HG03159 (cell line): Measurements from ENCODE around the gene RNF144A.

ENCODE experiments used
- ATAC-seq: cut with Tn5 transposase; IDR thresholded peaks from one replicate; pipeline ENCODE4 v1.9.1; 2021; ENCODE audit warnings: mild to moderate bottlenecking, moderate library complexity; ENCODE audit not compliant: unreplicated experiment

The RNF144A gene

DNA sequence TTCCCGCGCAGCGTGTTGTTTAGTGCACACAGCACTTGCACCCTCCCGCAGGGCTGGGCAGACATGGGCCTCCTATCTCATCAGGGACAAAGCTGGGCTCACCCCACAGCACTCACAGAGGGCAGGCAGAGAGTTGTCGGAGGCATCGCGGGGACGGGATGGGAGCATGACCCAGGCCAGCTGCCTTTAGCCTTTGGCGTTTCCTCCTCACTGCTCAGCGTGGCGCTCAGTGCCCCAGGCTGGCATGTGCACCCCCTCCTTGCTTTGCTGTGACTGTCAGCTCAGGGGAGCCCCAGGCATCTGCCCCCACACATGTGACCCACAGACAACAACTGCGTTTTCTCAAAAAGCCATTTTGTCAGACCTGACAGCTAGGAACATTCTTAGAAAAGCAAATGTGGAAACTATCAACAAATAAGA is 101.1 kb downstream of the RNF144A start:
- ATAC-seq: no peak

DNA sequence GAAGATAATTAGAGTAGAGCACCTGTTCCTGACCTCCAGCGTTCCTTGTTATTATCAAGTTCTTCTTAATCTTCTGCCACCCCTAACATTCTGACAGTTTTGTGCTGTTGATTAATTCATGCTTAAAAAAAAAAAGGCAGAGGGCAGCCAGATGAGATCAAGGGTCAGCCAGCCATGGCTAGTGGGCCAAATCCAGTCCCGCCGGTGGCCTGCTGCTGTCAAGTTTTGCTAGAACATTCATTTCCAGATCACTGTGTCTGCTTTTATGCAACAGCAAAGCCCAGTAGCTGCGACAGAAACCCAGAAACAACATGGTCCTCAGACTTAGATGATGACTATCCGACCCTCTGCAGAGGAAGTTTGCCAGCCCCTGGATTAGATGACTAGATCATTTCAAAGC is 101.6 kb downstream of the RNF144A start:
- no peak for ATAC-seq

DNA sequence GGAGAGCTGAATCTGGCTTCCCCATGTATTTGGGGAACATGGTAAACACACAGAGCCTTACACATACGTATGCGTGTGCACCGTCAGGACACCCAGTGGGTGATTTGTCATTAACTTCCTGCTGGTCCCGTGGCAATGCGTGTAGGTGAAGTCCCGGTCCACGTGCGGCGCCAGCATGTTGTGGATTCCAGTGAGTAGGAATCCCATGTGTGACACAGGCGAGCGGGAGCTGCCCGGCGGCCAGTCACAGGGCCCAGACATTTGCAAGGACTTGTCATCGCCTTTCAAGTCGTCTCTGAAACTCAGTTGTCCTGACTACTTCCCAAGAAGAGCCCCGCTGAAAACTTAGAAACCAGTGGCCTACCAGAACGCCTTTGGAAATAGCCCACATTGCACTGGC is 102.0 kb downstream of the RNF144A start:
- no peak for ATAC-seq

DNA sequence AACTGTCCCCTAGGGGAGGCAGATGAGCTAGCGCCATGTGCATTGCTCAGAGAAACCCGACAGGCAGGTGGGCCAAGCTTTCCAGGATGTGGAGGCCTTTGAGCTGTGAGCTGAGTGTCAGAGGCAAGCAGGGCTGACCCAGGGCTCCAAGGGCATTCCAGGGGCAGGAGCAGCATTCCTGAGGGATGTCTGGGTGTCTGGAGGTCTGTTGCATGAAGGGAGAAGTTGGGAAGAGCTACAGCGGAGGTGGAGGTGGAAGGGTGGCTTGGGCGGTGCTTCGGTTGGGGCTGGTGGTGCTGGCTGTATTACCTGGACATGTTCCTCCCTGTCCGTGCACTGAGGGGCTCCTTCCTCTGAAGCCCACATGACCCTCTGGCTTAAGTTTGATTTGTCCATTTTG is 102.8 kb downstream of the RNF144A start:
- ATAC-seq: no peak

DNA sequence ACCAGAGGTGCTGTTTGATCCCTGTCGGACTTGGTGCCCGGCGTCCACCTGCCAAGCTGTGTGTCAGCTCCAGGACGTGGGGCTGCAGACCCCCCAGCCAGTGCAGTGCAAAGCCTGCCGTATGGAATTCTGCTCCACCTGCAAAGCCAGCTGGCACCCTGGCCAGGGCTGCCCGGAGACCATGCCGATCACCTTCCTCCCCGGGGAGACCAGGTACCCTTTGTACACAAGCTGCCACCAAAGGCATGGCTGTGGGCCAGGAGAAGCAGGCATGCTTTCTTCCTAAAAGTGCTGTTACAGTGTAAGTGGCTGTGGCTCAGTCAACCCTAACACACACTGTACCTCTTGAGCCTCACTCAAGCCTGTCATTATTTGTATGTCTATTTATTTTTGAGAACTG is 103.3 kb downstream of the RNF144A start:
- no peak for ATAC-seq

DNA sequence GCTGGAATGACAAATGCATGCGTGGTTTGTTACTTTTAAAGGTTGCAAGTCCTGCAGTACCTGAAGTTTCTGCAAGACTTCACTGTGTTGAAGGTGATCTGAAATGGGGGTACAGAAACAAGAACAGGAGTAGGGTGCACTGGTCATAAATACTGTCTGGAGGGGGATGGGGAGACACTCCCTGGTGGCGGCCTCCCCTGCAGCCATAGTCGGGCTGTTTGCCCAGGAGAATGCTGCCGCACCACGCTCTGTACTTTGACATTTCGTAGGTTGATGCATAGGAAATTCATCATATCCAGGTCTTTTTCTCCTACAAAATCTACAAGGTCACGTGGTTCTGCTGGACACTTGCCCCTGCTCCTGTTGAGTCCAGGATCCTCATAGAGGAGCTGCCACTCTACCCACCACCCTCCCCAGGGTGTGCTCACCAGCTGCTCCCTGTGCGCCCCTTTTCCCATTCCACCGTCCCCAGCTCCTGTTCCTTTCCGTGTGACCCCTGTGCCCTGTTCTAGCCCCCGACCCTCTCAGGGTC is 103.8 kb downstream of the RNF144A start:
- no peak for ATAC-seq

DNA sequence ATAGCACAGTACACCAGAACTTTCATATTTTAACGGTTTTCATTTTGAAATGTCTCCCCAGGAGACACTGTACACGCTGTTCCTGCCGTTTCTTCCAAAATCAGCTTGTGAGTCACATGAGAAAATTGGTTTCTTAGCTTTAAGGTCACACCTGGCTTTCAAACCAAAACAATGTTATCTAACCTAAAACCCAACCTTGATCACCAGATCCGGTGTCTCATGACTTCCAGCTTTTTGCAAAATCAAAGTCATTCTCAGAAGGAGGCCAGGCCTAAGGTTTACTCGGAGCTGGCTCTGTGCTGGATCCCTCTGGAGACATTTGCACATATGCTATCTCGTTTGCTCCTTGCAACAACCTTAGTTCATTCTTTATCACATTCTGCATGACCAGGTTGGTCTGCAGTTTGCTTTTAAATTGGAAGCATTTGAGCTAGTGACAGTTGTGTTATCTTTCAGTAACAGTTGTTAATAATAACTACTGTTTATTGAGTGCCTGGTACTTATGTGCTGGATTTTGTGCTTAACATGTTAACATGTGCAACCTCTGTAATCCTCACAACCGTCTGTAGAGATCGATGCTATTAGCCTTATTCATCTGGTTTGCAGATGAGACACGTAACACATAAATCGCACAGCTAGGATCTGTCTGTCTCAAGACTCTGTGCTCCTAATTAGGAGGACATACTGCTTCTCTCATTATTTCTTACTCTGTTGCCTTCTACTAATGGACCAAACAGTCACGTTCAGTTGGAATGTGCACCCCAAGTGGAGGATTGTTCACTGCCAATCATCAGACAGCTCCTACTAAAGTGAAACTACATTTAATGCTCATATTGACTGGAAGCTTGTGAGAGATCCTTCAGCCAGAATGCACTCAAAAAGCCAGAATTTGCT is 105.5 kb downstream of the RNF144A start:
- ATAC-seq: no peak

DNA sequence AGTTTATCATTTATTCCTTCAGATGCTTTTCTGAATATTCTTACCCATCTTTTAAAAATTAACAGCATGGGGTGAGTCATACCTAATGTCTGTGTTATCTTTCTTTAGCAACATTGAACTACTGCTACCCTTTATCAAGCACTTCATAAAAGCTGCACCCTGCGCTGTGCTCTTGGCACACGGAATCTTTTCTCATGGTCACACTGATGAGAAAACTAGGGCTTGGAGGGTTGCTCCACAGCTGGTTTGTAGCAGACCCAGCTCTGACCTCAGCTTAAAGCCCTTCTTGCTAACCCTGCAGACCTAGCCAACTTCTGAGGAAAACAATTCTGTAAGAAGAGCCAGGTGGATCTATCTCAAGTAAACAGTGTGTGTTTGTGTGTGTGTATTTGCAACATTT is 106.3 kb downstream of the RNF144A start:
- no peak for ATAC-seq

DNA sequence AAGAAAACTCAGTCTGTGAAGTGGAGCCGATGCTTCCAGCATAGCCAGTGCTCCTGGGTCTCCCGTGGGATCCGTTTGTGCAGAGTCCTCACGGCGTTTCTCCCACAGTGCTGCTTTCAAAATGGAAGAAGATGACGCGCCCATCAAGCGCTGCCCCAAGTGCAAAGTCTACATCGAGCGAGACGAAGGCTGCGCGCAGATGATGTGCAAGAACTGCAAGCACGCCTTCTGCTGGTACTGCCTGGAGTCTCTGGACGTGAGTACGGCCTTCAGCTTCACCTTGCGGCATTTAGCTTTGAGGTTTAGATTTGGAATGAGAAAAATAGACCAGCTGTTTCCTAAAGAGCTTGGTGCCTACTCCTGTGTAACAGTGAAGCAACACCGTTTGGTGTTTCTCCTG is 107.0 kb downstream of the RNF144A start:
- ATAC-seq: no peak

DNA sequence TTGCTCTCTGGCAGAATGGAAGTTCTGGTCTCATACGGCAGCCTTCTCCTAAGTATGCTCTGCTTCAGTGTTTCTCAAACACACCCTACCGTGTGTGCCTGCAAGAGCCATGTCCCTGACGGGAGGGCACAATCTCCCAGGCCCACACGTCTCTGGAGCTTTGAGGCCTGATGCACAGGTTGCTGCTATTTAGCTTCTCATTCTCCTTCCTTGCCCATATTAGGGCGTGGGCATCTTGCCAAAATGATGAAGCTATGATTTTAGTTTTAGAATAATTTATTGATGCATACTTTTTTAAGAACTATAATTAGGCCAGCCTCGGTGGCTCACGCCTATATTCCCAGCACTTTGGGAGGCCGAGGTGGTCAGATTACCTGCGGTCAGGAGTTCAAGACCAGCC is 107.9 kb downstream of the RNF144A start:
- no peak for ATAC-seq

DNA sequence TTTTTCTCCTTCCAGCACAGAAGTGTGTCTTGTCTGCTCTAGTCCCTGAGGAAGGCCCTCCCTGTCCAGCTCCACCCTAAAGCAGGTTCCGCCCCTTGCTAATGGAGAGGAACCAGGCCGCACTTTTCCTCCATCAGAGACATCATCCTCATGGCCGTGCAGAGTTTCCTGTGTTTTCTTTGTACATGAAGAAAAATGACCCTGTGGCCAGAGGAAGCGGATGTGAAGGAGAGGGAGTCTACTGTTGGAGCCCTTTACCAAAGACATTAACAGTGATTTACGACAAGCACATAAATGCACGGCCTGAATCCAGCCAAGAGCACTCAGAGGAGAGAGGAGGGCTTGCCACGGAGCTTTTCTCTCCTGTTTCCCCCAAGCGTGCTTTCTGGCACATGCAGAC is 109.5 kb downstream of the RNF144A start:
- ATAC-seq: no peak

DNA sequence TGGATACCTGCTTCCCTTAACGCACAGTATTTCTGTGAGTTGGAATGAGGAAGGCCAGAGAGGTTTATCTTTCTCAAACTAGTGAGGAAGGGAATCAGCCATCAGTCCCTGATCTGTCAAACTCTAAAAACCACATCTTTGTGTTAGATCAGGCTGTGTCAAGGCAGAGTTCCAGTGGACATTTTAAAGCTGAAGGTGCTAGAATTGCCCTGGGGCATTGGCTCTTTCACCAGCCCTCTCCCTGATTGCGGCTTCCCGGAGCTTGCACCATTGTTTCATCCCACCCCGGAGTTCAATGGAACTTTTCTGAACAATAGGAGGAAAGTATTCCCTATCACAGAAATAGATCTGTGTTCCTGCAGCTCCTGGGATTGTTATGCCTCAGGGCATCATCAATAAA is 110.2 kb downstream of the RNF144A start:
- ATAC-seq: no peak

DNA sequence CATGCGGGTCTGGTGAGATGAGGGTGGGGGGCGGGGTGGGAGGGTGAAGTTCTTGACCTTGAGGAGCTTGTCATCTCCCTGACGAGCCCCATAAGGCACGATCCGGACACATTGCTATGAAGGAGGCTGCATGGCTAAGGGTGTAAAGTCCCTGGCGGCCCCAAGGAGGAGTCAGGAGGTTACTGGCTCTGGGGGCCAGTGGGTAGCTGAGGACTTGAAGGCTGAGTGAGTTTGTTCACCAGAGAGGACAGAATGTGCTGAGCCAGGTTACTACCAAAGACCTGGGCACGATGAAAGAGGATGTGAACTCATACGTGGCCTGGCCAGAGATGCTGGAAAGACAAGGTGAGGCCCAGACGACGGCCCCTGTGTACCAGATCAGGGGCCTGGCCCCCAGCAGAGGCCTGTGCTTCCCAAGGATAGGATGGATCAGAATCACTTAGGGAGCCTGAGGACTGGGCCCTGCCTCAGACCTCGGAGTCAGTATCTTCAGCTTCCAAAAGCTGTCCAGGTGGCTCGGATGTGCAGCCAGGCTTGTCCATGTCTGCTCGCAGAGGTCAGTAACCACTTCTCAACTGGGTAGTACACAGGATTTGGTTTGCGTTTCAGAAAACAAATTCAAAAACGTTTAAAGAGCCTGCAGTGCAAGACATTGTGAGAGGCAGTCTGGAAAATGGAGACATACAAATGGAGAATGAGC is 110.9 kb downstream of the RNF144A start:
- no peak for ATAC-seq

DNA sequence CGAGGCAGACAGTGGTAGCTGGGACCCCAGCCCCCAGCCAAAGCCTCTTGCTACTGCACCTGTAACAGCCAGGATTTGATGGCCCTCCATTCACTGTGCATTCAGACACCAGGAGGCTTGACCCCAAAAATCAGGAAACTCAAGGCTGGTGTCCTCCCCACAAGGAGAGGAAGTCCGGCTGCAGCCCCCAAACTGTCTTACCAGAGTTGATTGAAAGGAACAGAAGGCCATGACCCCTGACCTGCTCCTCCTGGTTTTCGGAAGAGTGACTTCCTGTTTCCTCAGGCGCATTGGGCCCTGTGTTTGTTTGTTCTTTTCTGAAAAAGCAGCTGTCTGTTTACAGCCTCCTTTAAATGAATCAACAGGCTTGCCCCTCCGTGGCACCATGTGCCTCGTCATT is 111.6 kb downstream of the RNF144A start:
- no peak for ATAC-seq

DNA sequence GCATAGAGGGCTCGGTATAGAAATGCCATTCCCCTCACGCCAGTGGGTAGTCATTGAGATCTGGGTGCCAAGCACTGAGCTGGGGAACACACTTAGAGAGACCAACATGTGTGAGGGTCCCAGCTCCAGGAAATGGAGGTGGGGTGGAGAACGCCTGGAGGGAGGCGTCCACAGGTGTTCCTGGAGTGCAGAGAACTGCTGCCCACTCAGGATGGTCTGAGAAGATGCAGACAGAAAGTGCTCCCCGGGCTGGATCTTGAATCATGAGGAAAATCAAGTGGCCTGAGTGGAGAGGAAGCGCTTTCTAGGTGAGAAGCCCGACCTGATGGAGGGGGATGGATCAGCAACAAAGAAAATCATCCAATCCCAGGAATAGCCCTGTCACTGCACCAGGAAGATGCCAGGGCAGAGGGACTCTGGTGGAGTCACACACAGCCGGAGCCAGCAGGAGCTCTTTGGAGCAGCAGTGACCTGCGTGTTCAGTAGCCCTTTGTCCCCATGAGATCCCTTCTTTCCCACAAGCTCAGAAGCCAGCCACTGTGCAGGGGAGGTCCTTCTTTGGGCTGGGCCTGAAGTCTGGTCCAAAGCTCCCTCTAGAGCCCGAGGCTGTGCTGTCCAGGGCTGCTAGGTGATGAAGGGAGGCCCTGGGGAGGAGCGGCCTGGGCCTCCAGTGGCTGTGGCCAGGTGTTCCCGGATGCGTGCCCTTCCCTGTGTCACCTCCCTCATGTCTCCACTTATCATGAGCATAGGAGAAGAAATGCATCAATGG is 112.3 kb downstream of the RNF144A start:
- ATAC-seq: no peak

DNA sequence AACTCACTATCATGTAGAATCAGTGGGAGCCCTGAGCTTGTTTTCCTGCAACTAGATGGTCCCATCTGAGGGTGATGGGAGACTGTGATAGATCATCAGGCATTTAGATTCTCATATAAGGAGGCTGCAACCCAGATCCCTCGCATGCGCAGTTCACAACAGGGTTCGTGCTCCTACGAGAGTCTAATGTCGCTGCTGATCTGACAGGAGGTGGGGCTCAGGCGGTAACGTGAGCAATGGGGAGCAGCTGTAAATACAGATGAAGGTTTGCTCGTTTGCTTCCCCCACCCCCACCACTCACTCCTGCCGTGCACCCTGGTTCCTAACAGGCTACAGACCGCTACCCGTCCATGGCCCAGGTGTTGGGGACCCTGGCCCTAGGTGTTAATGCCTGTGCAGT is 113.6 kb downstream of the RNF144A start:
- ATAC-seq: no peak

DNA sequence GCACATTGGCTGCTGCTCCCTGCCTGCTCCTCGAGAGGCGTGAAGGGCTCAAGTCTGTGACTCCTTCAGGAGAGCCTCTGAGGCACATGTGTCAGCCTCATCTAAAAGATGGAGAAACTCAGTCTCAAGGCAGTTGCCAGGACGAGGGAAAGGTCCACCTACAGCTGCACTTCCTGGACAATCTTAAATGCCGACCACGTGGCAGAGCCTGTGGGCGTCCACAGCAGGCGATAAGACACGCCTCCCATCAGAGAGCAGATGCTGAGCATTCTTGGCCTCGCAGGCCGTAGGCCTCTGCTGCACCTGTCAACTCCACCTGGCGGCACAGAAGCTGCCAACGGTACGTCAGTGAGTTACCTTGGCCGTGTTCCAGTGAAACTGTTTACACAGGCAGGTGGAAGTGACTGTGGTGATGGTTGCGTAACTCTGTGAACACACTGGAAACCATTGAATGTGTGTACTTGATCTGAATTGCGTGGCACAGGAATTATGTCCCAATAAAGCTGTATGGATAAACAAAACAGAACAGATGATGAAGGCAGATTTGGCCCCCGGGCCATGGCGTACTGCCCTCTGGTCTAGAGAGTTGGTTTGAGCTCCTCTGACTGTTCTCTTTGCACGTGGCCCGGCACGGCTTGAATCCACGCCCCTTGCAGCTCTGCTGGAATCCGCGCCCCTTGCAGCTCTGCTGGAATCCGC is 114.5 kb downstream of the RNF144A start:
- ATAC-seq: no peak

DNA sequence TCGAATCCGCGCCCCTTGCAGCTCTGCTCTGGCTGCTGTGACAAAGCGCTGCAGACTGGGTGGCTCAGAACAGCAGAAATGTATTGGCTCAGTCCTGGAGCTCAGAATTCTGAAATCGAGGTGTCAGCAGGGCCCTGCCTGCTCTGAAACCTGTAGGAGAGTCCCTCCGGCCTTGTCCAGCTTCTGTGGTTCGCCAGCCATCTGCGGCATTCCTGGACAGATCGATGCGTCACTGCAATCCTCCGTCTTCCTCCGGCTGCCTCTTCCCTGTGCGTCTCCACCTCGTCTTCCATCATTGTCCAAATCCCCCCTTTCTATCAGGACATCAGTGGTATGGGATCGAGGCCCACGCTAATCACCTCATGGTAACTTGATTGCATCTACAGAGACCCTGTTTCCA is 115.2 kb downstream of the RNF144A start:
- no peak for ATAC-seq

DNA sequence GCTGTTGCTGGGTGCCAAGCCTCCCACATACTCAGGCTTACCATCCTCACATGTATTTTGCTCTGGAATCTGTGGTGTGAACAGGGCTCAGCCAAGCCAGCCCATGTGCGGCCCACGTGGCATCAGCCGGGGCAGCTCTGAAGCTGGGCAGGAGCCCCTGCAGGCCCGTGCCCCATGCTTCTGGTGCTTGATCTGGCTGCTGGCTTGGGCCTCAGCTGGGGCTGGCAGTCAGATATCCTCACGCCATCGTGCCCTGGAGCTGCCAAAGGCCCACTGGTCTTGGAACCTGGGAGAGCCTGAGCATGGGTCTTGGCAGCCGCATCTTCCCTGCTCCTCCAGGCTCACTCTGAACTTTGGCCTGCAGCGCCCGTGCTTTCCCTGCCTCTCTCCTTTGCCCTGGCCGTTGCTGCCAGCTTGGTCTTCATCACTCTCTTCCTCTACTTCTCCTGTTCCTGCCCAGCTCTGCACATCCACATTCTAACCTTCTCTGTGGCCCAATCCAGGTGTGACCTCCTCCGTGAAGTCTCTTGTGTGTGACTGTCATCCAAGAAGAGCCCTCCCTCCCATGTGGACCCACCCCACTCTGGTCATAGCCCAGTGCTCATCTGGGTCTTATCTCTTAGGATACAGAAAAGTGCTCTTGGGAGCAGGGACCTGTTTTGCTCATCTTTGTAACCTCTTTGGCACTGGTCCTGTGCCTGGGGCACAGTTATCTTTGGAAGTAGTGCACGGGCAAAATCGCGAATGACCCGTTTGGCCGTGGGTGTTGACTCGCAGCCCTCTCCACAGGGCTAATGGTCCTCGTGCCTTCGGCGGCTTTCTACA is 116.1 kb downstream of the RNF144A start:
- ATAC-seq: no peak

DNA sequence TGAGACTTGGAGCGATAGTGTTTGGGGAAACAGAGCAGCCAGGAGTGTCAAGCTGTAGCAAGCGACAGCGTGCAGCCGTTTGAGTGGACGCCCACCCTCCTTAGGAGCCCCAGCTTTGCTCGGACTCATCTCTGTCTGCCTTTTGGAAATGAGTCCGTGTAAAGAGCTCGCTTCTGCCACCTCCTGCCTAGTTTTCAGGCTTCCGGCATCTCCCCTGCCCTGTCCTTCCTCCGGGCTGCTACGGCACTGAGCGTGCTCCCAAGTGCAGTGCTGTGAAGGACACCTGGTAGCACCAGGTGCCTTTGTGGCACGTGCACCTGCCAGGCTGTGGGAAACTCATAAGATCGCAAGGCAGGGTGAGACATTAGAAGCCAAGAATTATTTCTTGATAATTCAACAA is 117.1 kb downstream of the RNF144A start:
- ATAC-seq: no peak
